Stimulated activated CD8-positive, alpha-beta memory T cell treated with anti-CD3 and anti-CD28 coated beads, Interleukin-4, amount 100 ng/mL, for 4 hours (primary cell): ENCODE data around the gene CGB1.
A peak's percentile ranks its signal among the peaks of the same experiment; 100 is the strongest.

Experiments used
- DNase-seq, 2 donors: peaks; one replicate each; pipeline ENCODE4 v3.0.0-alpha.2; 2020; ENCODE audit warnings: low read depth in 2 of 2, low spot score in 1 of 2

Gene CGB1

DNA sequence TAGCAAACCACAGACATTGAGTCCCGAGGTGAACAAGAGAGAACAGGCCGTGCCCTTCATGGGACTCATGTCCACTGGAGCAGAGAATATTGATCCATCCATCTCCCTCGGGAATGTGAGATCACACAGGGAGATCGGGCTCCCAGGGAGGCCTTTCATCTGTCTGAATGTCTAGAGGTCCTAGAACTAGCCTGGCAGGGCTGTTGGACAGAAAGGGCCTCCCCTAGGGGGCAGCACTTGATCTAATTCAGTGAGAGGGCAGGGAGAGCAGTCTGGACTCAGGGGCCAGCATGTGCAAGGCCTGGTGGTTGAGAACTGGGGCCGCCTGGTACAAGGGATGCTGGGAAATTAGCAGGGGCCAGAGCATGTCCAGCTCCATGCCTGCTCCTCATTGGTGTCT lies 38.7 kb downstream of the CGB1 start:
- no peak for DNase-seq

DNA sequence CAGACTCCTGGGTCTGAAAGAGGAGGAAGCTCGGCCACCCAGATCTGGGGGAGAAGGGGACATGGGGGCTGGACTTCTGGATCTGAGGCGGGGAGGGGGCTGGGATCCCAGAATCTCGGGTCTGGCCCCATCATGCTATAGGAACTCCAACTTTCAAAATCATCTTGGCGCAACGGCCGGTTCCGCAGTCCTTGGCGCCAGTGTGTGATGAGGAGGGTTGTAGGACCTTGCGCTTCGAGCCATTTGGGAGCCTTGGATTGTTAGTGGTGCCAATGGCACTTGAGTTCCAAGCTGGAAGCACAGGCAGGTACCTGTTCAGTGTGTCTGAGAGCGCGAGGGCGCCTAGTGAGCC lies 42.7 kb downstream of the CGB1 start:
- DNase-seq, result no peak

DNA sequence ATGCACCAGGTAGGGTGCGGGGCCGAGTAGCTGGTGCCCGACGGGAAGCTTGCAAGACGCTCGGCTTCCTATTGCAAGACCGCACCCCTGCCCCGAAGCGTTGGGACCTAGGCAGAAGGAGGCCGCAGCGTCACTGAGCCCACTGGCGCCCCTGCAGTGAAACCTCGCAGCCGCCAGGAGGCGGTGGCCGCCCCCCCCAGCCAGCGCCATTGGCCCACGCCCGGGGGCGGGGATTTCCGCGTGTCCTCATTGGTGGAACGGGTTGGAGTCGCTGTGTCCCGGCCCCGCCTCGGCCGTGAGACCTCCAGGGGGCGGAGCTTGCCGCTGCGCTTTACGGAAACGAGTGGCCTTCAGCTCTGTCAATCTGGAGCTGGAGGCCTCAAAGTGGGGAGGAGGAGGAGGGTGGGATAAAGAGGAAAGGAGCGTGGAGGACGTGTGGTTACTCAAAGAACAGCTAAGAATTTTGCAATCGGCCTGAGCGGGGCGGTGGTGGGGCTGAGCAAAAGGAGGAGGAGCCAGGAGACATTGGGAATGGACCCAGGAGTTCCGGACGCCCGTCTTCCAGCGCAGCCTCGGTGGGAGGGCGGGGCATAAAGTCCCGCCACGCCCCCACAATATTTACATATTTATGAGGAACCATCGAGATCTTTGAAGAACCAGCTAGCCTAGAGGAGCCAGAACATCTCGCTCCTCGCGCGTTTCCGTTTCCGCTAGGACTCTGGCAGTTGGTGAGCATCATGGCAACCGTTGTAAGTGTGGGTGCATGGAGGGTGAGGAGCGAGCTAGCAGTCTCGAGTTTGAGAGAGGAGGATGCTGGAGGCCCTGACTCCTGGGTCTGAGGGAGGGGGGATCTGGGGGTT lies 43.3 kb downstream of the CGB1 start, which contains the start of the genes GYS1 and RUVBL2:
GYS1 (minus strand) TSS at position 135 of the 860 bp plus-strand sequence. CDS start 197 bp downstream, outside the sequence.
RUVBL2 (plus strand) TSS at position 713 of the 860 bp plus-strand sequence; CDS start at position 738, 25 bp downstream.
- DNase-seq, result peak; percentile 97 to 99

DNA sequence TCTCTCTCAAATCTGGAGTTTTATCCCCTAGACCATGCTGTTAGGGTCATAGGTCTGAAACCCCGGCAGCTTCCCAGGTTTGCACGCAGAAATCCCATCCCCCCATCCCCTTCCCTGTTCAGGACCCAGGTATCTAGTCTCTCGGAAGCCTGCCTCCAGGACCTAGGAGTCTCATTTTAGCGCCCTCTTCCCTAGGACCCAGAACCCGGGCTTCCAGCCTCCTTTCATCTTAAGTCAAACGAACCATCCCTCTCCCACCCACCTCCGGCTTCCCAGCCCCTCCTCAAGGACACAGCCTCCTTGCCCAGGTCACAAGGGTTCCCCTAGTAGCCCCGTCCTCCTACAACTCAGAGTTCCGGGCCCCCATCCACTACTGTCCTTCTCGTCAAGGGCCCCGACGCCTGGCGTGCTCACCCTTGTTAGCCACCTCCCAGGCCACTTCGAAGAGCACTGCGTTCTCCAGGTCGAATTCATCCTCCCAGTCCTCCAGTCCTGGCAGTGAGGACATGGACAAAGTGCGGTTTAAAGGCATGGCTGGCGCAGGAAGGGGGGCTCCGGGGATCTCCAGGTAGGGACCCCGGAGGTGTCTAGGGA lies 44.0 kb downstream of the CGB1 start:
- DNase-seq, result no peak

DNA sequence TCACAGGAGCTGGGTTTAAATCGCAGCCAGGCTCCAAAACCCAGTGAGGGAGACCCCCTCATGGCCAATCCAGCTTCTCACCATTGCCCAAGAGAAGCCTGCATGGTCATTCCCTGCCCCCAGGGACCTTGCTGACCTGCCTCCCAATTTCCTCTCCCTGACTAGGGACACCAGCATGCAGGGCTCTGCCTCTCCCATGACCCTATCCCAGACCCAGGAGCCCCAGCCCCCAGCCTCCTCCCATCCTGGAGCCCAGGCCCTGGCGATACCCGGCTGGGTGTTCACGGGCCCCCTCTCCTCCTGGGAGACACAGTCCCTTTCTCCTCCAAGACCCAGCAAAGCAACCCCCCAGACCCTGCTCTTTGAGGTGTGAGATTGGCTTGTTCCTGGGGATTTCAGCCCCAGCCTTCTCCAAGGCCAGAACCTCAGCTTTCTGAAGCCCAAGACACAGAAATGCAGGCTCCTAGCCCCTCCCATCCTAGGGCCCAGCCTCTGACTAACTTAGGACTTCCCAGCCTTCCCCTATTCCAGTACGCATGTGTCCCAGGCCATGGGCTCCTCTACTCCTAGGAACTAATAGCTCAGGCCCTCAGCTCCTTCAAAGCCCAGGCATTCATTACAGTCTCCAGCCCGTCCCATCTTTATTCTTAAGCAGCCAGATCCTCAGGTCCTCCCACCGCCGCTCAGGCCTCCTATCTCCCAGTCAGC lies 44.7 kb downstream of the CGB1 start:
- no peak for DNase-seq

DNA sequence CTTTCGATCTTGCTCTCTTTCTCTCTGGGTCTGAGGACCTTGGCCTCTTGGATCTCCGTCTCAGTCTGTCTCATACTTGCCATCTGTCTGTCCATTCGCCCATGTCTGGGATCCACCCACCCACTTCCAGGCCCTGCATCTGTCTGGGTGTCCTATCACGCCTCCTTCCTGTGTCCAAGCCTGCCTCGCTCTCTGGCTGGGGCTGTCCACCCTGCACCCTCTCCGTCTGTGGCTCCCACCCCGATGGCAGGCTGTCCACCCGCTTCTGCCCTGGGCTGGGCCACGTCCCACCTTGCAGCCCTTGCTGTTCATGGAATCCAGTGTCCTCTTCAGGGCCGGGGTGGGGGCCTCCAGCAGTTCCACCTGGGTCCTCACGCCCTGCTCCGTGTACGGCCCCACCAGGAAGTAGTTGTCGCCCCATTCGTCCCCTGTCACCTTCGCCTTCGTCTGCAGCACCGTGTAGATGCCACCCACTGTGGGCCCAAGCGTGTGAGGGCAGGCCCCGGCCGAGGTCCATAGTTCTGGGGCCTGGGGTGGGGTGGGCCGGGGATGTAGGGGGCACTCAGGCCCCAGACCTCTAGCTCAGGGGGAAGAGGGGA lies 45.6 kb downstream of the CGB1 start:
- no peak for DNase-seq

DNA sequence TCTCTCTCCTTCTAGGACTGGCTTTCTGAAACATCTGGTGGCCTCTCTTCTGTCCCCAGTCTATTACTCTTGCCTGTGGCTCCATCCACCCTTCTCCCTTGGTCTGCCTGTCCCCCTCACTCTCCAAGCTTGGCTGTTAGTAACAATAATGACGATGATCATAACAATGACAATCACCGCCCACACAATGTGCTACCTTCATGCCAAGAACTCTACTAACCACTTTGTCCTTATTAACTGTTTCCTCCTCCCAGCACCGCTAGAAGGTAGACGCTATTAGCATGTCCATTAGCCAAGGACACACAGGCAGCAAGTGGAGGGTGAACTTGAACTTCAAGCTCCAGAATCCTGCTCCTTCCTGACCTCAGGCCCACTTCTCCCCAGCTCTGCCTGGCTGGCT lies 46.3 kb downstream of the CGB1 start:
- DNase-seq, result no peak

DNA sequence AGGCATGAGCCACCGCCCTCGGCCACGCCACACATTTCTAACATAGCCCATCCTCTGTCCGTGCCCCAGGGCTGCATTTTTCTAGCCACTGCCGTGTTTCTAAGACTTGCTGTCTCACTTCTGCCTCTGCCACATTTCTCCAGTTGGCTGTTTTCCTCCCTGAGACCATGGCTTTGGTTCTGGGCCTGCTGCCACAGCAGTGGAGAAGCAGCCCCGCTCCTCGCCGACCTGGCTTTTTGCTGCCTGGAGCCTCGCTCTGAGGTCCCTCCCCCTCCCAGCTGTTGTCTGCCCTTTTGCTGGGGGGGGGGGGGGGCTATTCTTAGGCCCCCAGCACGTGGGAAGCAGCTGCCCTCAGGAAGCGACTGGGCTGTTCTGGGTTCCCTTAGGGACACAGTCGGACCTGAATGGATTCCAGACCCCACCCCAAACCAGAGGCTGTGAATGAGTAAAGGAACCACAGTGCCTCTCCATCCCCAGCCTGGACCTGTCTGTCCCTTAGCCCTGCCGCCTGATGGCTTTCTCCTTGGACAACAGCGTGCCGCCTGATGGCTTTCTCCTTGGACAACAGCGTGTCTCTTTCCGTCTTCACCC lies 46.9 kb downstream of the CGB1 start:
- DNase-seq, result no peak

DNA sequence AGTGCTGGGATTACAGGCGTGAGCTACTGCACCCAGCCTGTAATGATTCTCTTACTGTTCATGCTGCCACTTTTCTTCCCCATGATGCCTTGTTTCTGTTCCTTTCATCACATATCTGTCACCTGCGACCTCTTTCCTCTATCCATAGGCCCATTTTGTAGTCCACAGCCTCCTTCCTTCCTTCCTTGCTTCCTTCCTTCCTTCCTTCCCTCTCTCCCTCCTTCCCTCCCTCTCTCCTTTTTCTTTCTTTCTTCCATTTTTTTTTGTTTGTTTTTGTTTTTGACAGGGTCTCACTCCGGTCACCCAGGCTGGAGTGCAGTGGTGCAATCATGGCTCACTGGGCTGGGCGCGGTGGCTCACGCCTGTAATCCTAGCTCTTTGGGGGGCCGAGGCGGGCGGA lies 47.8 kb downstream of the CGB1 start:
- DNase-seq, result no peak

DNA sequence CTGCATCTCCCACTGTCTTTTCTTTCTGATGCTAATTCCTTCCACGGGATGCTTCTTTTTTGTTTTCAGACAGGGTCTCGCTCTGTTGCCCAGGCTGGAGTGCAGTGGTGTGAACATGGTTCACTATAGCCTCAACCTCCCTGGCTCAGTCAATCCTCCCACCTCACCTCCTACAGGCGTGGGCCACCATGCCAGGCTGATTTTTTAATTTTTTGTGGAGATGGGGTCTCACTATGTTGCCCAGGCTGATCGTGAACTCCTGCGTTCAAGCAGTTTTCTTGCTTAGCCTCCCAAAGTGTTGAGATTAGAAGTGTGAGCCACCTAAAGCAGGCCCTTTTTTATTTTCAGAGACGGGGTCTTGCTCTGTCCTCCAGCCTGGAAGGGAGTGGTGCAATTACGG lies 48.4 kb downstream of the CGB1 start:
- no peak for DNase-seq

DNA sequence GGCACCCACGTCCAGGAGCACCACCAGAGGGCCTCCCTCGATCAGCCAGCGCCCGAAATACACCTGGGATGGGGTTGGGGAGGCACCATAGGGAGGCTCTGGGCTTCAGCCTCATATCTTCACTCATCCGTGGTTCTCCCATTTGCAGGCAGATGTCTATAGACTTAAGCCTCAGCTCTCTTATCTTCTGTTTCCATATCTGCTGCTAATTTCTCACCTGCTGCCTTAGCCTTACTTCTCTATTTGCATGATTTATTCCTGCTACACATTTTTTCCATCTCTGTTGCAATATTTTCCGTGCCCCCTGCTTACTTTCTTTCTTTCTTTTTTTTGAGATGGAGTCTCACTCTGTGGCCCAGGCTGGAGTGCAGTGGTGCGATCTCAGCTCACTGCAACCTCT lies 49.4 kb downstream of the CGB1 start:
- no peak for DNase-seq

DNA sequence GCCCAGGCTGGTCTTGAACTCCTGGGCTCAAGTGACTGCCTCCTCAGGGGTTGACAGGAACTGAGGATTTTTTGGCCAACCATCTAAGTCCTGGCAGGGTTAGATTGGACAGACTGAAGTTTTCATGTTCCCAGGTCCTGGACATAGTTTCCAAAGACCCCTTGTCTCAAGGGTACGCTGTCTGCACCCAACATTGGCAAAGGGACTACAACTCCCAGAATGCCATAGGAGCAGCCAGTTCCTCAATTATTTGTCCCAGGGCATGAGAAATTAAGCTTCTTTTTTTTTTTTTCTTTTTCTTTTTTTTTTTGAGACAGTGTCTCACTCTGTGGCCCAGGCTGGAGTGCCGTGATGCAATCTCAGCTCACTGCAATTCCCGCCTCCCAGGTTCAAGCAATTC lies 50.5 kb downstream of the CGB1 start:
- DNase-seq, result no peak

DNA sequence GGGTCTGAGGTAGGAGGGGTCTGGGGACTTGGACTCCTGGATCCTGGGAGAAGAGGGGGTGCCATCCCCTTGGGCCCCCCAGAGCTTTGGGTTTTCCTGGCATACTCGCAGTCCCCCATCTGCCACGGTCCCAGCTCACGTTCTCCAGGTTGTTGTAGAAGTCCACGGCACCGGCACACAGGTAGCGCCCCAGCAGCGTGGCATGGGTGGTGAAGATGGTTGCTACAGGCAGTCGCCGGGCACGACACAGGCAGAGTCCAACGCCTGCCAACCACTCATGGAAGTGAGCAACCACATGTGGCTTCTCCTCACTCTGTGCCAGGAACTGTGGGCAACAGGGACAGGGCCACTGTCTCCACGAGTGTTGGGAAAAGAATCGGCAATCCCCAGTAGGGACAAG lies 51.0 kb downstream of the CGB1 start:
- no peak for DNase-seq
